ENCODE data around the gene GRM7.

Gene GRM7

DNA sequence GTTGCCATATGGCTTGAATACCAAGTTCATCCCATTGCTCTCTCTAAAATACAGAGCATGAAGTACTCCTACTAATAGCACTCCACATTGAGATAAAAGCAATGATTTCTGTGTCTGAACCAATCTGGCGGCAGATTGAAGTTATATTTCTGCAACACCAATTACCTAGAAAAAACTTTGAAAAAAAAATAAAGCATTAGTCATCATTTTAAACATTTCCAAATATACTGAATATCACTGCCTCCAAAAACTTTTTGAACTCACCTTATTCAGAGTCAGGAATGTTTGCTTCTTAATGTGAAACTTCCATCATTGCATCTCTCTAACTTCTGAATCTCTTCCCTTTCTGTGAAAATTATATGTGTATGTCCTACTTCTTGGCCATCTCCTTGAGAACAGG lies 540.5 kb downstream of the GRM7 start:
- H3K4me3 ChIP-seq (ENCODE audit: low read depth, low read length) = no peak overlapping the region
- TF ChIP-seq, protein P1, sequence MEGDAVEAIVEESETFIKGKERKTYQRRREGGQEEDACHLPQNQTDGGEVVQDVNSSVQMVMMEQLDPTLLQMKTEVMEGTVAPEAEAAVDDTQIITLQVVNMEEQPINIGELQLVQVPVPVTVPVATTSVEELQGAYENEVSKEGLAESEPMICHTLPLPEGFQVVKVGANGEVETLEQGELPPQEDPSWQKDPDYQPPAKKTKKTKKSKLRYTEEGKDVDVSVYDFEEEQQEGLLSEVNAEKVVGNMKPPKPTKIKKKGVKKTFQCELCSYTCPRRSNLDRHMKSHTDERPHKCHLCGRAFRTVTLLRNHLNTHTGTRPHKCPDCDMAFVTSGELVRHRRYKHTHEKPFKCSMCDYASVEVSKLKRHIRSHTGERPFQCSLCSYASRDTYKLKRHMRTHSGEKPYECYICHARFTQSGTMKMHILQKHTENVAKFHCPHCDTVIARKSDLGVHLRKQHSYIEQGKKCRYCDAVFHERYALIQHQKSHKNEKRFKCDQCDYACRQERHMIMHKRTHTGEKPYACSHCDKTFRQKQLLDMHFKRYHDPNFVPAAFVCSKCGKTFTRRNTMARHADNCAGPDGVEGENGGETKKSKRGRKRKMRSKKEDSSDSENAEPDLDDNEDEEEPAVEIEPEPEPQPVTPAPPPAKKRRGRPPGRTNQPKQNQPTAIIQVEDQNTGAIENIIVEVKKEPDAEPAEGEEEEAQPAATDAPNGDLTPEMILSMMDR (conservative IDR thresholded peaks at IDR 0.05; ENCODE audit: low read depth, low read length) = no peak
- no peak for DNase-seq (ENCODE audit: low read depth)

DNA sequence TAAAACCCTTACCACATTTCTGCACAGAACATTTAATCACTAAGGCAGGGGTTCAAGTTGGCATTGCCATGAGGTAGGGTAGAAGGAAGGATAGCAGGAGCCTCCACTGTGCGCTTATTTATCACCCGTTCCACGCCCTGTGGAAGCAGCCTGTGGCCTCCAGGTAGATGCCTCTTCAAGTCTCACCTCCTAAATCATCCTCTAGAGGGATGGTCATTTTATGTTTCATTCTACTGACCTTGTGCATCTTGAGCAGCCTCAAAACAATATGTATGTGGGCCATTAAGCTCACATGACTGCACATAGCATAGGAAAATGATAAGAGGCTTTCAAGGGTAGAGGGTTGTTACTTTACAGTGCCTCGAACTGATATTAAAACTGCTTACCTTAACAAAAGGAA lies 546.2 kb downstream of the GRM7 start:
- TF ChIP-seq, protein P1 (conservative IDR thresholded peaks at IDR 0.05; ENCODE audit: low read depth, low read length) = no peak
- H3K4me3 ChIP-seq (ENCODE audit: low read depth, low read length) = no peak overlapping the region
- DNase-seq (ENCODE audit: low read depth) = no peak

DNA sequence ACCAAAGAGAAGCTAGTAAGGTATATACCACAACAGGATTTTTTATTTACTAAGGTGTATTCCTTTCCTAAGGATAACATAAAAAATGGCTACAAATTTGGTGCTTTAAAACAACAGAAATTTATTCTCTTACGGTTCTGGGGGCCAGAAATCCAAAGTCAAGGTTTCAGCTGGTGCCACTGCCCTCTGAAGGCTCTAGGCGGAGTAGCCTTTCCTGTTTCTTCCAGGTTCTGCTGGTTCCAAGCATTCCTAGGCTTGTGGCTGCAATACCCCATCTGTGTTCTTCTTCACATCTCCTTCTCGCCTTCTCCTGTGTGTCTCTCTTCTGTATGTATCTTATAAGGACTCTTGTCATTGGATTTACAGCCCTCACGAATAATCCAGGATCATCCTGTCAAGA lies 549.9 kb downstream of the GRM7 start:
- TF ChIP-seq, protein P1 (conservative IDR thresholded peaks at IDR 0.05; ENCODE audit: low read depth, low read length) = peak; percentile 7
- DNase-seq (ENCODE audit: low read depth) = no peak
- H3K4me3 ChIP-seq (ENCODE audit: low read depth, low read length) = no peak overlapping the region

DNA sequence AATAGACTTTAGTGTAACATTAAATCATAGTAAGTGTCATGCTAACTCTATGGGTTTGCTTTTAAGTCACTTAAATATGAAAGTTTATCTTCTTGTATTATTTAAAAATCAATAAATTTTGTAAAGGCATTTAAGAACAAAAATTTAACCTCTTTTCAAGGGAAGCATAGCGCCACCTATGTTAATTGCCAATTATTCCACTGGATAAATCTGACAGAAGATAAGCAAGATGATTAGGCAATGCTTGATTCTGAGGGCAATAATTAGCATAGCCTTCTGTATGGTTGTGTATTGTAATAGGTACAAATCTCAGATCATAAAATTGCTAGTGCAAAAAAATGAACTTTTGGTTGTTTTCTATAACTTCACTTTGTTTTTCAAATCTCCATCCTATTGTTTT lies 560.1 kb downstream of the GRM7 start:
- H3K4me3 ChIP-seq (ENCODE audit: low read depth, low read length) = no peak overlapping the region
- no peak for DNase-seq (ENCODE audit: low read depth)
- TF ChIP-seq, protein P1 (conservative IDR thresholded peaks at IDR 0.05; ENCODE audit: low read depth, low read length) = no peak

DNA sequence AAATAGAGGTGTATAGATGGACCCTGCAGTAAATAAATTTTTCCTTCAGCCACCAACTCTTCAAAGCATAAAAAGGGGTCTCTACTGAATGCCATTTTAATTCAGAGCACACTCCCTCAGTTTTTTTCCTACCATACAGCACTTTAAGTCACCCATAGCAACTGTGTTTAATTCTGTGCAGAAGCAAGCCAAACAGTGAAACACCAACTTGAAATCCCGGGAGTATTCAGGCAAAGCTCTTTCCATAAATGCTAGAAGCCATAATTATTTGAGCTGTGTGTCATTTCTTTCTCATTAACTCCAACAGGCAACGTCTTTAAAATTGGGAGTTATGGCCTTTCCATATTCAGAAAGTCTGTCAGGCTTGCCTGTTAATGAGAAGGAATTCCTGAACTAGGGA lies 562.1 kb downstream of the GRM7 start:
- DNase-seq (ENCODE audit: low read depth) = no peak
- TF ChIP-seq, protein P1 (conservative IDR thresholded peaks at IDR 0.05; ENCODE audit: low read depth, low read length) = no peak
- no peak overlapping the region for H3K4me3 ChIP-seq (ENCODE audit: low read depth, low read length)

DNA sequence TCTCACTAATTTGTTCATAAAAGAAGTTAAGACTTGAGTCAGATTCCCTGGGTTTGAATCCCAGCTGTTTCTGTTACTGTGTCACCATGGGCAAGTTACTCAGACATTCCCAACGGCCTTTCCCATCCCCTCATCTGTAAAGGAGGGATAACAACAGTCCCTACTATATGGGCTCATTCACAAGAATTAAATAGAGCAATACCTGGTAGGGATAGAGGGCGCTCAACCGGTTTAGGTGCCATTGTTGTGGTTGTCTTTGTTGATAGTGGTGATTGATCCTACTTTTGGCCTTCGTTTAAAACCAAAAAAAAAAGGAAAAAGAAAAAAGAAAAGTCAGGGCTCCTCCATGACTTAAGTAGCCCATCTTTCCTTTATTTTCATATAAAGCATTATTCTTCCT lies 563.1 kb downstream of the GRM7 start:
- no peak for DNase-seq (ENCODE audit: low read depth)
- TF ChIP-seq, protein P1 (conservative IDR thresholded peaks at IDR 0.05; ENCODE audit: low read depth, low read length) = no peak
- no peak overlapping the region for H3K4me3 ChIP-seq (ENCODE audit: low read depth, low read length)

DNA sequence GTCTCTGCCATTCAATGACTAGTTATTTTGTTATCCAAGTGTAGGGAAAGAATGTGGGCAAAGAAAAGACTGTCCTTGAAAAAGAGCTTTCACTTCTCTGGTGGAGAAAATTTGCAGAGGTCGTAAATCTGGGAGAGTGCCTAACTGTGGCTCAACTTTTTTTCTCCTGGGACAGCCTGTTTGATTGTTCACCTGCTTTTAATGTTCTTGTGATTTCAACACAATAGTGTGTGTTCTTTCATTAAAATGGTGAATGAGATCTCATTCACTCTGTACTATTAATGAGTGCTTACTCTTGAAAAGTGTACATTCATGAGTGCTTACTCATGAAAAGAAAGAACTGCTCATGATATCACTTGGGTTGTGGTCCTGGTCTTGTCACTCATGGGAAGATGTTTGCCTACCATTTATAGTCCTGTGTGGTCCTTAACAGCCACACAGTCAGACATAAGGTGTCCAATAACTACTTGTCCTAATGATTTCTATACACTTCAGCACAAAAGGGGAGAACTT lies 567.3 kb downstream of the GRM7 start:
- TF ChIP-seq, protein P1 (conservative IDR thresholded peaks at IDR 0.05; ENCODE audit: low read depth, low read length) = no peak
- no peak overlapping the region for H3K4me3 ChIP-seq (ENCODE audit: low read depth, low read length)
- no peak for DNase-seq (ENCODE audit: low read depth)

Data from choroid plexus epithelial cell (primary cell).